Keratinocyte (primary cell): ENCODE measurements around the gene IL31RA. TPM values are rescaled to one million over a fixed set of nuclear protein-coding genes. Genes with fewer than 3 reads are reported as not detected.

ENCODE experiments used
- DNase-seq: peaks from one replicate; pipeline ENCODE4 v3.0.0-alpha.2; 2011; ENCODE audit warnings: low read depth, missing footprints, low spot score
- FAIRE-seq: peaks from 2 replicates; lab custom pipeline; 2011; peaks lifted over from hg19 to GRCh38; lab: Jason Lieb, UNC
- H2AFZ ChIP-seq: 2 replicates; pipeline ENCODE4 v1.6.0; 2012; ENCODE audit warnings: low read length, control low read depth, inconsistent platforms; ENCODE audit not compliant: control insufficient read depth
- H3K27ac ChIP-seq: 2 replicates; pipeline ENCODE4 v1.5.1; 2011; ENCODE audit warnings: low read length; ENCODE audit not compliant: control insufficient read depth, insufficient read depth
- H3K27me3 ChIP-seq: 3 replicates; pipeline ENCODE4 v1.6.0; 2011; ENCODE audit warnings: low read length; ENCODE audit not compliant: control insufficient read depth, insufficient read depth; ENCODE audit errors: extremely low read depth
- H3K36me3 ChIP-seq, 2 experiments: 2 replicates in 1 of 2; 3 replicates in 1 of 2; pipeline ENCODE4 v1.5.1; 2011; ENCODE audit warnings: low read length in 2 of 2, mild to moderate bottlenecking in 1 of 2; ENCODE audit not compliant: control insufficient read depth in 2 of 2, insufficient read depth in 2 of 2; ENCODE audit errors: extremely low read depth in 1 of 2
- H3K4me1 ChIP-seq: 3 replicates; pipeline ENCODE4 v1.5.1; 2011; ENCODE audit warnings: low read length; ENCODE audit not compliant: control insufficient read depth, insufficient read depth; ENCODE audit errors: extremely low read depth
- H3K4me2 ChIP-seq: 3 replicates; pipeline ENCODE4 v1.6.0; 2011; ENCODE audit warnings: low read depth, low read length; ENCODE audit not compliant: control insufficient read depth, insufficient read depth; ENCODE audit errors: extremely low read depth
- H3K4me3 ChIP-seq, 3 experiments: fragments of 200-600 bp in 1 of 3; sonication (generic) in 1 of 3; 2 replicates in 2 of 3; 3 replicates in 1 of 3; pipeline ENCODE4 v1.5.1; 2011 to 2016; ENCODE audit warnings: low read length in 3 of 3, mild to moderate bottlenecking in 3 of 3, control low read depth in 2 of 3, inconsistent platforms in 1 of 3, low read depth in 1 of 3, mixed read lengths in 1 of 3, mixed run types in 1 of 3, moderate library complexity in 1 of 3; ENCODE audit not compliant: control insufficient read depth in 2 of 3, insufficient read depth in 2 of 3; ENCODE audit errors: extremely low read depth in 1 of 3
- H3K79me2 ChIP-seq: 2 replicates; pipeline ENCODE4 v1.6.0; 2012; ENCODE audit warnings: low read length; ENCODE audit not compliant: control insufficient read depth, insufficient read depth
- H3K9ac ChIP-seq: 3 replicates; pipeline ENCODE4 v1.6.0; 2011; ENCODE audit warnings: low read length; ENCODE audit not compliant: control insufficient read depth, insufficient read depth; ENCODE audit errors: extremely low read depth
- H3K9me1 ChIP-seq: 3 replicates; pipeline ENCODE4 v1.6.0; 2011; ENCODE audit warnings: low read length; ENCODE audit not compliant: control insufficient read depth, insufficient read depth; ENCODE audit errors: extremely low read depth
- H3K9me3 ChIP-seq: 2 replicates; pipeline ENCODE4 v1.5.1; 2012; ENCODE audit warnings: low read depth, low read length; ENCODE audit not compliant: control insufficient read depth
- H4K20me1 ChIP-seq: 3 replicates; pipeline ENCODE4 v1.6.0; 2011; ENCODE audit warnings: low read length; ENCODE audit not compliant: control insufficient read depth, insufficient read depth; ENCODE audit errors: extremely low read depth
- CTCF ChIP-seq, 3 experiments: IDR thresholded peaks in 1 of 3; conservative IDR thresholded peaks in 1 of 3; optimal IDR thresholded peaks in 1 of 3; 2 replicates in 2 of 3; 3 replicates in 1 of 3; pipeline versions ENCODE3 to v1.5.1; 2011; ENCODE audit warnings: low read length in 3 of 3, mild to moderate bottlenecking in 3 of 3, moderate library complexity in 2 of 3, control low read depth in 1 of 3, inconsistent platforms in 1 of 3; ENCODE audit not compliant: insufficient read depth in 2 of 3; ENCODE audit errors: extremely low read depth in 1 of 3
- EZH2 ChIP-seq: IDR thresholded peaks from one replicate; pipeline ENCODE4 v1.6.1; 2012; ENCODE audit warnings: inconsistent platforms, mild to moderate bottlenecking, low read length, moderate library complexity
- dilution Hi-C: fragments of 300-500 bp; cut with MboI; formaldehyde crosslinking; loops from one replicate; pipeline ENCODE4 v1.7.0; 2020; ENCODE audit warnings: low sequenced_read_pairs; ENCODE audit not compliant: extremely low pct_ligation_motif_present
- polyA plus RNA-seq, 5 experiments: library from polyadenylated mRNA; depleted of rRNA in 3 of 5; stranded (reverse) in 3 of 5; stranded (forward) in 1 of 5; unstranded in 1 of 5; fragments of >200 nt; gene quantifications; 1 replicate in 1 of 5; 2 replicates in 3 of 5; 3 replicates in 1 of 5; pipeline versions ENCODE4 v1.2.1 to v1.2.3, GENCODE V29; 2011 to 2012; ENCODE audit warnings: missing spikeins in 2 of 5, low read depth in 1 of 5, low replicate concordance in 1 of 5

The IL31RA gene
- polyA plus RNA-seq, 1 donor (not counting 4 experiments of a cell fraction or from before 2014, with no cell fraction given), result 6.0 TPM

DNA sequence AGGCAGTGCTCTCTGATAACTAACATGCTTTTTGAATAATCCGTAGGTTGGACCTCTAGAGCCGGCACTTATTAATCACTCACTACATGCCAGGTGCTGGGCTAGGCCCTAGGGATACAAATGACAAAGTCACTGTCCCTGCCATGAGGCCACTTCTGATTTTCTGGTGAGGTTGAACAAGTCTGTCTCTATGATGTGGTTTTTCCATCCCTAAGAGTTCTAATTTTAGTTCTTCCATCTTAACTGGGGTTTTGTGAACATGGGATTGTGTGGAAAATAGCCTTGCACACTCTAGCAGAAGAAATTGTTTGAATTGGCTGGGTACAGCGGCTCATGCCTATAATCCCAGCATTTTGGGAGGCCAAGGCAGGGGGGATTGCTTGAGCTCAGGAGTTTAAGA, 64.6 kb downstream of the IL31RA start:
- H3K4me1 ChIP-seq, result no peaks in the 10 kb centered on the region
- peaks cover 1 to 2% of the 10 kb centered on the region in 2 experiments for H3K36me3 ChIP-seq
- dilution Hi-C loops, result no loop called here
- H3K27me3 ChIP-seq, result no peaks in the 10 kb centered on the region
- H3K9ac ChIP-seq, result no peak overlapping the region
- H3K9me3 ChIP-seq, result no peaks in the 10 kb centered on the region
- no peaks in the 10 kb centered on the region for H4K20me1 ChIP-seq
- no peaks in the 10 kb centered on the region for H3K79me2 ChIP-seq
- H2AFZ ChIP-seq, result no peak overlapping the region
- no peak overlapping the region for H3K27ac ChIP-seq
- no peak overlapping the region for H3K4me3 ChIP-seq
- TF ChIP-seq EZH2 (no peak), CTCF (optimal IDR thresholded peaks at IDR 0.05 in 1 of 3, IDR thresholded peaks at IDR 0.05 in 1 of 3, conservative IDR thresholded peaks at IDR 0.05 in 1 of 3; ENCODE audit: extremely low read depth in 1 of 3, insufficient read depth in 2 of 3, low read length in 3 of 3) (no peak)
- H3K9me1 ChIP-seq, result no peaks in the 10 kb centered on the region
- H3K4me2 ChIP-seq, result no peak overlapping the region
- DNase-seq, result no peak
- FAIRE-seq, result no peak

- no peak overlapping the region for H3K4me3 ChIP-seq
- H3K9ac ChIP-seq, result no peak overlapping the region
- H3K4me2 ChIP-seq, result no peak overlapping the region
- dilution Hi-C loops, result no loop called here
- peaks cover 0 to 1% of the 10 kb centered on the region in 2 experiments for H3K36me3 ChIP-seq
- TF ChIP-seq CTCF (optimal IDR thresholded peaks at IDR 0.05 in 1 of 3, IDR thresholded peaks at IDR 0.05 in 1 of 3, conservative IDR thresholded peaks at IDR 0.05 in 1 of 3; ENCODE audit: extremely low read depth in 1 of 3, insufficient read depth in 2 of 3, low read length in 3 of 3), result no peak
- no peak for TF ChIP-seq EZH2
- no peaks in the 10 kb centered on the region for H3K4me1 ChIP-seq
- H2AFZ ChIP-seq, result no peak overlapping the region
- H3K27me3 ChIP-seq, result no peaks in the 10 kb centered on the region
- FAIRE-seq (no peak), DNase-seq (no peak)
- no peak overlapping the region for H3K27ac ChIP-seq
- no peaks in the 10 kb centered on the region for H3K79me2 ChIP-seq
- H4K20me1 ChIP-seq, result no peaks in the 10 kb centered on the region
- no peaks in the 10 kb centered on the region for H3K9me1 ChIP-seq
- no peaks in the 10 kb centered on the region for H3K9me3 ChIP-seq
These were observed 65.8 kb downstream of the IL31RA start for GRCh38 chr5:55916986-55917385.
